Esophagus muscularis mucosa (tissue), 4 donors: ENCODE data around the gene MIOX. TPM values are rescaled to one million over a fixed set of nuclear protein-coding genes. Genes with fewer than 3 reads are reported as not detected.

Experiments used
- DNase-seq: peaks from one replicate; pipeline ENCODE4 v3.0.0-alpha.2; 2017; ENCODE audit errors: extremely low spot score
- H3K27ac ChIP-seq, 4 donors: fragments of 200-600 bp; sonication (generic); replicated peaks in 1 of 4; 1 replicate in 3 of 4; 2 replicates in 1 of 4; pipeline ENCODE4 v1.5.1; 2016 to 2019; ENCODE audit warnings: mild to moderate bottlenecking in 1 of 4
- H3K27me3 ChIP-seq, 4 donors: fragments of 200-600 bp; sonication (generic); one replicate each; pipeline versions ENCODE4 v1.5.1 to v1.6.0; 2016 to 2019
- H3K36me3 ChIP-seq, 4 donors: fragments of 200-600 bp; sonication (generic); one replicate each; pipeline ENCODE4 v1.5.1; 2016 to 2019
- H3K4me1 ChIP-seq, 4 donors: fragments of 200-600 bp; sonication (generic); one replicate each; pipeline ENCODE4 v1.5.1; 2016 to 2019
- H3K4me3 ChIP-seq, 4 donors: fragments of 200-600 bp; sonication (generic); 1 replicate in 2 of 4; 2 replicates in 2 of 4; pipeline ENCODE4 v1.5.1; 2016 to 2019; ENCODE audit warnings: mild to moderate bottlenecking in 4 of 4, moderate library complexity in 1 of 4
- H3K9me3 ChIP-seq, 4 donors: fragments of 200-600 bp; sonication (generic); 1 replicate in 3 of 4; 2 replicates in 1 of 4; pipeline ENCODE4 v1.5.1; 2016 to 2019
- CTCF ChIP-seq, 3 experiments: fragments of 200-600 bp in 2 of 3; fragments of 450-650 bp in 1 of 3; sonication (generic) in 2 of 3; IDR thresholded peaks; one replicate each; pipeline ENCODE4 v1.5.1; 2017 to 2019; ENCODE audit warnings: antibody characterized with exemption in 3 of 3, mild to moderate bottlenecking in 2 of 3, moderate library complexity in 1 of 3
- EP300 ChIP-seq: sonication (generic); formaldehyde crosslinking; IDR thresholded peaks from one replicate; pipeline ENCODE4 v1.6.1; 2017; ENCODE audit warnings: antibody characterized with exemption
- POLR2A ChIP-seq: fragments of 450-650 bp; IDR thresholded peaks from one replicate; pipeline ENCODE4 v1.6.1; 2017; ENCODE audit warnings: antibody characterized with exemption, moderate library complexity, mild to moderate bottlenecking, low read depth
- POLR2AphosphoS5 ChIP-seq, 2 donors: sonication (generic); formaldehyde crosslinking; IDR thresholded peaks; one replicate each; pipeline ENCODE4 v1.6.1; 2017; ENCODE audit warnings: antibody characterized with exemption in 2 of 2
- WGBS: methylation state at CpG from one replicate; pipeline ENCODE4 v1.1.5; 2018; 5-methylcytosine and 5-hydroxymethylcytosine counted together
- intact Hi-C: fragments of 100-400 bp; cut with DNase I; formaldehyde crosslinking; loops from one replicate; pipeline ENCODE4 v1.15.1; 2023
- total RNA-seq, 4 donors: library from RNA; depleted of rRNA; stranded (reverse); fragments of >200 nt; gene quantifications; one replicate each; pipeline versions ENCODE4 v1.1.0 to v1.2.1, GENCODE V29; 2016

The MIOX gene
- total RNA-seq, 4 donors from 2014 or later = not detected

DNA sequence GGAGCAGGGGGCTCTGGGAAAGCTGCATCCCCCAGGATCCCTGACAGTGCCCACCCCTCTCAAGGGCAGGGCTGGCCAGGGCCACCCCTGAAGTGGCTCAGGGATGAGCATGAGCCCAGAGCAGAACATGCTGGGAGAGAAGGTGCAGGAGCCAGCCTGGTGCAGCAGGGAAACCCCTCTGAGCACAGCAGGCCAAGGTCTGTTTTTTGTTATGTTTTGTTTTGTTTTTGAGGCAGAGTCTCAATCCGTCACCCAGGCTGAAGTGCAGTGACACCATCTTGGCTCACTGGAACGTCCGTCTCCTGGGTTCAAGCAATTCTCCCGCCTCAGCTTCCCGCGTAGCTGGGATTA is 11.0 kb upstream of the MIOX start:
- WGBS = 84% methylated on average over 6 of the region's 6 CpGs
- Histone ChIP-seq H3K36me3 (no peaks in the 10 kb centered on the region), H3K27me3 (peaks cover 0 to 23% (median 5%) of the 10 kb centered on the region in 4 donors), H3K4me3 (peak overlapping the region; percentile 84 to 98 (median 94)), H3K27ac (peak overlapping the region; percentile 80 to 90 (median 88)), H3K4me1 (peaks cover 37 to 46% (median 42%) of the 10 kb centered on the region in 4 donors), H3K9me3 (no peaks in the 10 kb centered on the region)
- no peak for TF ChIP-seq POLR2A
- no peak for TF ChIP-seq CTCF (IDR thresholded peaks at IDR 0.05)
- TF ChIP-seq EP300 = no peak
- no peak for TF ChIP-seq POLR2AphosphoS5 (IDR thresholded peaks at IDR 0.05)
- DNase-seq = no peak
- intact Hi-C loops = loop anchor here (10.0 kb wide), 1 partner anchor 231 kb away; the partner anchor contains the start of gene TUBGCP6

DNA sequence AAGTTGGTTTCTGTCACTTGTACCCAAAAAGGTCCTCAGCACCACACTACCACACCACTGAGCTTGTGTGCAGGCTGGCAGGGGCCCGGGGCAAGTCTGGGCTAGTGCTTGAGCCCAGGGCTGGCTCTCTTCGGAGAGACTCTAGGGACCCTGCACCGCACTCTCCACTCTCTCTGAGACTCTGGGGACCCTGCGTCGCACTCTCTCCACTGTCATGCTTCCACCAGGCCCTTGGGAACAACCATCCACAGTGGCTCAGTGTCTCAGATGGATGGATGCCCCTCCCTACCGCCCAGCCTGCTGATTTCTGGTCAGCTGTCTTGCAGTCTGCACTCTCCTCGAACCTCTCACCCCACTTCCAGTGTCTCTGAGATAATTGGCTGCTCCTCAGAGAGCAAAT is 9.8 kb upstream of the MIOX start:
- no peak for DNase-seq
- Histone ChIP-seq H3K4me1 (peaks cover 28 to 46% (median 41%) of the 10 kb centered on the region in 4 donors), H3K4me3 (no peak overlapping the region), H3K27ac (no peak overlapping the region), H3K9me3 (no peaks in the 10 kb centered on the region), H3K27me3 (peaks cover 6 to 35% (median 18%) of the 10 kb centered on the region in 4 donors), H3K36me3 (no peaks in the 10 kb centered on the region)
- intact Hi-C loops = loop anchor here (10.0 kb wide), 1 partner anchor 232 kb away; the partner anchor contains the start of gene TUBGCP6
- TF ChIP-seq POLR2A (no peak), EP300 (no peak), POLR2AphosphoS5 (IDR thresholded peaks at IDR 0.05) (no peak)
- WGBS = 88% methylated on average over 6 of the region's 7 CpGs

- intact Hi-C loops = loop anchor here (10.0 kb wide), 1 partner anchor 233 kb away; the partner anchor contains the start of gene TUBGCP6
- 85% methylated on average over 11 of the region's 12 CpGs for WGBS
- no peak for DNase-seq
- Histone ChIP-seq H3K36me3 (no peaks in the 10 kb centered on the region), H3K9me3 (no peaks in the 10 kb centered on the region), H3K27me3 (peaks cover 10 to 46% (median 28%) of the 10 kb centered on the region in 4 donors), H3K27ac (no peak overlapping the region), H3K4me3 (no peak overlapping the region), H3K4me1 (peaks cover 19 to 42% (median 36%) of the 10 kb centered on the region in 4 donors)
- TF ChIP-seq POLR2AphosphoS5 (IDR thresholded peaks at IDR 0.05) = no peak
- TF ChIP-seq POLR2A = no peak
- no peak for TF ChIP-seq EP300
- TF ChIP-seq CTCF (IDR thresholded peaks at IDR 0.05) = no peak
Observed at GRCh38 chr22:50477923-50478322, 8.7 kb upstream of the MIOX start.

GRCh38 chr22:50479721-50480120 is 6.9 kb upstream of the MIOX start:
- H3K4me1 ChIP-seq = peaks cover 8 to 28% (median 23%) of the 10 kb centered on the region in 4 donors
- no peak for TF ChIP-seq EP300
- no peak for TF ChIP-seq POLR2AphosphoS5 (IDR thresholded peaks at IDR 0.05)
- no peak for TF ChIP-seq POLR2A
- no peak for TF ChIP-seq CTCF (IDR thresholded peaks at IDR 0.05)

GRCh38 chr22:50481045-50481439 is 5.6 kb upstream of the MIOX start:
- H3K9me3 ChIP-seq = no peaks in the 10 kb centered on the region
- peak overlapping the region; percentile 46 to 61 (median 52) for H3K4me3 ChIP-seq
- intact Hi-C loops = no loop called here
- DNase-seq = no peak
- TF ChIP-seq CTCF (IDR thresholded peaks at IDR 0.05) (no peak), EP300 (no peak), POLR2AphosphoS5 (IDR thresholded peaks at IDR 0.05) (no peak), POLR2A (no peak)
- no peak overlapping the region for H3K27ac ChIP-seq
- no peaks in the 10 kb centered on the region for H3K36me3 ChIP-seq
- peaks cover 3 to 19% (median 16%) of the 10 kb centered on the region in 4 donors for H3K4me1 ChIP-seq
- WGBS = 27% methylated on average over 3 of the region's 45 CpGs
- peaks cover 10 to 75% (median 44%) of the 10 kb centered on the region in 4 donors for H3K27me3 ChIP-seq

More at GRCh38 chr22:50479721-50480120, 6.9 kb upstream of the MIOX start:
- intact Hi-C loops = loop anchor here (10.0 kb wide), 1 partner anchor 235 kb away; the partner anchor contains the start of gene TUBGCP6
- no peak overlapping the region for H3K4me3 ChIP-seq
- no peaks in the 10 kb centered on the region for H3K9me3 ChIP-seq
- whole genome bisulfite sequencing = 79% methylated on average over 11 of the region's 11 CpGs
- no peaks in the 10 kb centered on the region for H3K36me3 ChIP-seq
- no peak overlapping the region for H3K27ac ChIP-seq
- DNase-seq = no peak
- H3K27me3 ChIP-seq = peaks cover 10 to 64% (median 40%) of the 10 kb centered on the region in 4 donors
